GM23338 (cell line): ENCODE data around the gene TFCP2. TPM values are rescaled to one million over a fixed set of nuclear protein-coding genes. Genes with fewer than 3 reads are reported as not detected.

Experiments
- ATAC-seq: fragments of 200-7000 bp; cut with Tn5 transposase; 3 replicates; pipeline ENCODE4 v1.9.1; 2020
- DNase-seq: peaks from one replicate; pipeline ENCODE4 v3.0.0-alpha.2; 2015; ENCODE audit warnings: low spot score
- H2AFZ ChIP-seq: fragments of 200-600 bp; sonication (generic); 2 replicates; pipeline ENCODE4 v1.8.0; 2016; ENCODE audit warnings: antibody characterized with exemption, mild to moderate bottlenecking, moderate library complexity
- H3F3A ChIP-seq: fragments of 200-600 bp; sonication (generic); replicated peaks from 2 replicates; pipeline ENCODE4 v1.8.0; 2017; ENCODE audit warnings: antibody characterized with exemption, mixed run types, low read depth
- H3K27ac ChIP-seq: fragments of 200-600 bp; sonication (generic); 2 replicates; pipeline ENCODE4 v1.6.1; 2016; ENCODE audit warnings: low read depth
- H3K27me3 ChIP-seq: fragments of 200-600 bp; sonication (generic); 2 replicates; pipeline ENCODE4 v1.8.0; 2016; ENCODE audit warnings: mild to moderate bottlenecking, mixed run types, moderate library complexity; ENCODE audit not compliant: insufficient read depth
- H3K36me3 ChIP-seq: fragments of 200-600 bp; sonication (generic); 2 replicates; pipeline ENCODE4 v1.8.0; 2016; ENCODE audit warnings: mild to moderate bottlenecking; ENCODE audit not compliant: insufficient read depth
- H3K4me1 ChIP-seq: fragments of 200-600 bp; sonication (generic); 2 replicates; pipeline ENCODE4 v1.8.0; 2016; ENCODE audit warnings: mild to moderate bottlenecking, moderate library complexity; ENCODE audit not compliant: insufficient read depth
- H3K4me2 ChIP-seq: fragments of 200-600 bp; sonication (generic); 2 replicates; pipeline ENCODE4 v1.7.1; 2017; ENCODE audit warnings: mixed run types
- H3K4me3 ChIP-seq: fragments of 200-600 bp; sonication (generic); 2 replicates; pipeline ENCODE4 v1.6.1; 2016; ENCODE audit warnings: mixed run types
- H3K79me2 ChIP-seq: fragments of 200-600 bp; sonication (generic); replicated peaks from 2 replicates; pipeline ENCODE4 v1.8.0; 2017; ENCODE audit warnings: mild to moderate bottlenecking; ENCODE audit not compliant: insufficient read depth
- H3K9me2 ChIP-seq: fragments of 200-600 bp; sonication (generic); 2 replicates; pipeline ENCODE4 v1.8.0; 2017; ENCODE audit not compliant: insufficient read depth
- H4K20me1 ChIP-seq: fragments of 200-600 bp; sonication (generic); replicated peaks from 2 replicates; pipeline ENCODE4 v1.8.0; 2017; ENCODE audit warnings: mild to moderate bottlenecking; ENCODE audit not compliant: insufficient read depth
- H3K27ac Mint-ChIP-seq: 2 replicates; pipeline ENCODE4 v1.8.0; 2020; ENCODE audit warnings: inconsistent platforms, mild to moderate bottlenecking, moderate library complexity, mixed read lengths
- H3K27me3 Mint-ChIP-seq: 3 replicates; pipeline ENCODE4 v1.8.0; 2022; ENCODE audit warnings: low read depth, mild to moderate bottlenecking, moderate library complexity, mixed read lengths, inconsistent platforms; ENCODE audit not compliant: insufficient read depth, poor library complexity
- H3K36me3 Mint-ChIP-seq: 3 replicates; pipeline ENCODE4 v1.8.0; 2021; ENCODE audit warnings: low read depth, mild to moderate bottlenecking, inconsistent platforms, moderate library complexity, mixed read lengths
- H3K4me1 Mint-ChIP-seq: 3 replicates; pipeline ENCODE4 v1.8.0; 2020; ENCODE audit warnings: mild to moderate bottlenecking, inconsistent platforms, mixed read lengths
- H3K4me3 Mint-ChIP-seq: 3 replicates; pipeline ENCODE4 v1.8.0; 2021; ENCODE audit warnings: moderate library complexity, mild to moderate bottlenecking, inconsistent platforms, mixed read lengths
- H3K9me3 Mint-ChIP-seq: 3 replicates; pipeline ENCODE4 v1.8.0; 2020; ENCODE audit warnings: moderate library complexity, mild to moderate bottlenecking, inconsistent platforms, mixed read lengths
- EZH2phosphoT487 ChIP-seq: fragments of 200-600 bp; sonication (generic); IDR thresholded peaks from one replicate; pipeline ENCODE4 v1.8.1; 2018; ENCODE audit warnings: antibody characterized with exemption; ENCODE audit not compliant: unreplicated experiment
- NANOG ChIP-seq: IDR thresholded peaks from 2 replicates; pipeline ENCODE4 v1.6.1; 2016; ENCODE audit warnings: antibody characterized with exemption, borderline replicate concordance
- REST ChIP-seq: IDR thresholded peaks from one replicate; pipeline ENCODE4 v1.6.1; 2018; ENCODE audit warnings: antibody characterized with exemption; ENCODE audit not compliant: unreplicated experiment
- STAT1 ChIP-seq: IDR thresholded peaks from one replicate; pipeline ENCODE4 v1.6.1; 2016; ENCODE audit warnings: antibody characterized with exemption; ENCODE audit not compliant: unreplicated experiment
- ZNF114 ChIP-seq: fragments of 250-450 bp; sonication (Bioruptor Pico); IDR thresholded peaks from 2 replicates; pipeline ENCODE4 v1.5.0; 2020; ENCODE audit warnings: mild to moderate bottlenecking, moderate library complexity
- ZNF331 ChIP-seq: fragments of 250-450 bp; sonication (Bioruptor Pico); IDR thresholded peaks from 2 replicates; pipeline ENCODE4 v1.5.0; 2020; ENCODE audit warnings: low read depth, mild to moderate bottlenecking, moderate library complexity
- ZNF462 ChIP-seq: fragments of 250-450 bp; sonication (Bioruptor Pico); IDR thresholded peaks from 2 replicates; pipeline ENCODE4 v1.5.0; 2020; ENCODE audit warnings: mild to moderate bottlenecking, moderate library complexity
- polyA plus RNA-seq: library from polyadenylated mRNA; unstranded; fragments of >200 nt; fragmentation: Nextera tagmentation; extraction: Ambion mirVana; gene quantifications from 2 replicates; pipeline ENCODE4 v1.2.1, GENCODE V29; 2016
- total RNA-seq: library from RNA; depleted of rRNA; stranded (reverse); fragments of >200 nt; shearing (Covaris generic); gene quantifications from 2 replicates; pipeline ENCODE4 v1.2.3, GENCODE V29; 2014

The TFCP2 gene
- total and polyA plus RNA-seq, 2 experiments from 2014 or later, result 15.2 to 30.5 TPM

GRCh38 chr12:51190820-51191219 lies 17.9 kb upstream of the TFCP2 start:
- Mint-ChIP-seq H3K27me3 (no peaks in the 10 kb centered on the region), H3K4me3 (no peak overlapping the region), H3K27ac (no peak overlapping the region), H3K36me3 (no peaks in the 10 kb centered on the region; the same call in 2 of the 3 replicates), H3K4me1 (peaks cover 9% of the 10 kb centered on the region), H3K9me3 (no peaks in the 10 kb centered on the region)
- no peak for ATAC-seq
- Histone ChIP-seq H3K4me1 (no peaks in the 10 kb centered on the region), H2AFZ (no peak overlapping the region), H3K79me2 (no peaks in the 10 kb centered on the region), H4K20me1 (no peaks in the 10 kb centered on the region), H3K36me3 (no peaks in the 10 kb centered on the region), H3K4me3 (no peak overlapping the region), H3K4me2 (no peak overlapping the region), H3K9me2 (no peaks in the 10 kb centered on the region), H3K27ac (no peak overlapping the region), H3K27me3 (no peaks in the 10 kb centered on the region), H3F3A (no peaks in the 10 kb centered on the region)
- DNase-seq, result no peak
- TF ChIP-seq ZNF114 (no peak), NANOG (no peak), STAT1 (no peak), EZH2phosphoT487 (no peak), ZNF331 (CRISPR knock-in tag) (no peak), REST (no peak), ZNF462 (CRISPR knock-in tag) (no peak)
